Measurements from ENCODE around the gene SLC66A3.

DNA sequence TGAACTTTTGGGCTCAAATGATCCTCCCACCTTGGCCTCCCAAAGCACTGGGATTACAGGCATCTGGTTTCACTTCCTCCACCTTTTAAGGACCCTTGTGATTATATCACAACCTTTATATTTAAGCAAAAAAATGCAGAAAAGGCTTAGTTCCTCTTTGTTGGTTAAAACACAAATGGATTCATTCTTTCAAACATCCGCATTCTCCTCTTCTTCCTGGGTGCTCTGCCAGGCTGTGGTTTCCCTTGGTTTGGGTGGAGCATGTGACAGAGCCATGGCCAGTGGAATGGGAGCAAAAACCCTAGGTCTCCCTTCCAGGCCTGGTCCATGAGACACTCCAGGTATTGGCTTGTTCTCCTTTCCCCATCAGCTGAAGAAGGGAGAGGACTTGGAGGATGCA, 9.9 kb upstream of the SLC66A3 start:
- TF ChIP-seq, protein P1, sequence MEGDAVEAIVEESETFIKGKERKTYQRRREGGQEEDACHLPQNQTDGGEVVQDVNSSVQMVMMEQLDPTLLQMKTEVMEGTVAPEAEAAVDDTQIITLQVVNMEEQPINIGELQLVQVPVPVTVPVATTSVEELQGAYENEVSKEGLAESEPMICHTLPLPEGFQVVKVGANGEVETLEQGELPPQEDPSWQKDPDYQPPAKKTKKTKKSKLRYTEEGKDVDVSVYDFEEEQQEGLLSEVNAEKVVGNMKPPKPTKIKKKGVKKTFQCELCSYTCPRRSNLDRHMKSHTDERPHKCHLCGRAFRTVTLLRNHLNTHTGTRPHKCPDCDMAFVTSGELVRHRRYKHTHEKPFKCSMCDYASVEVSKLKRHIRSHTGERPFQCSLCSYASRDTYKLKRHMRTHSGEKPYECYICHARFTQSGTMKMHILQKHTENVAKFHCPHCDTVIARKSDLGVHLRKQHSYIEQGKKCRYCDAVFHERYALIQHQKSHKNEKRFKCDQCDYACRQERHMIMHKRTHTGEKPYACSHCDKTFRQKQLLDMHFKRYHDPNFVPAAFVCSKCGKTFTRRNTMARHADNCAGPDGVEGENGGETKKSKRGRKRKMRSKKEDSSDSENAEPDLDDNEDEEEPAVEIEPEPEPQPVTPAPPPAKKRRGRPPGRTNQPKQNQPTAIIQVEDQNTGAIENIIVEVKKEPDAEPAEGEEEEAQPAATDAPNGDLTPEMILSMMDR (IDR thresholded peaks at IDR 0.05 in 8 of 11, conservative IDR thresholded peaks at IDR 0.05 in 3 of 11): no peak
- TF ChIP-seq POLR2A (IDR thresholded peaks at IDR 0.05) (no peak), POLR2AphosphoS5 (IDR thresholded peaks at IDR 0.05) (no peak)

Data from spleen (tissue), 7 donors.